ENCODE data around the gene PHOSPHO1.
"Not testable (repeated sequence)": the region's sequence is repeated elsewhere in the genome, so short reads cannot be mapped to it uniquely, and the experiment has no call there.

GRCh38 chr17:49175978-49176377, 54.6 kb downstream of the PHOSPHO1 start:
- TF ChIP-seq, protein P1, sequence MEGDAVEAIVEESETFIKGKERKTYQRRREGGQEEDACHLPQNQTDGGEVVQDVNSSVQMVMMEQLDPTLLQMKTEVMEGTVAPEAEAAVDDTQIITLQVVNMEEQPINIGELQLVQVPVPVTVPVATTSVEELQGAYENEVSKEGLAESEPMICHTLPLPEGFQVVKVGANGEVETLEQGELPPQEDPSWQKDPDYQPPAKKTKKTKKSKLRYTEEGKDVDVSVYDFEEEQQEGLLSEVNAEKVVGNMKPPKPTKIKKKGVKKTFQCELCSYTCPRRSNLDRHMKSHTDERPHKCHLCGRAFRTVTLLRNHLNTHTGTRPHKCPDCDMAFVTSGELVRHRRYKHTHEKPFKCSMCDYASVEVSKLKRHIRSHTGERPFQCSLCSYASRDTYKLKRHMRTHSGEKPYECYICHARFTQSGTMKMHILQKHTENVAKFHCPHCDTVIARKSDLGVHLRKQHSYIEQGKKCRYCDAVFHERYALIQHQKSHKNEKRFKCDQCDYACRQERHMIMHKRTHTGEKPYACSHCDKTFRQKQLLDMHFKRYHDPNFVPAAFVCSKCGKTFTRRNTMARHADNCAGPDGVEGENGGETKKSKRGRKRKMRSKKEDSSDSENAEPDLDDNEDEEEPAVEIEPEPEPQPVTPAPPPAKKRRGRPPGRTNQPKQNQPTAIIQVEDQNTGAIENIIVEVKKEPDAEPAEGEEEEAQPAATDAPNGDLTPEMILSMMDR (IDR thresholded peaks at IDR 0.05) = not testable (repeated sequence)
- TF ChIP-seq POLR2AphosphoS5, POLR2A, EP300 (IDR thresholded peaks at IDR 0.05): not testable (repeated sequence)

Data from upper lobe of left lung (tissue), 4 donors.